ENCODE data around the gene NHERF1. TPM values are rescaled to one million over a fixed set of nuclear protein-coding genes. Genes with fewer than 3 reads are reported as not detected.

The NHERF1 gene
- total and polyA plus RNA-seq, 9 of the 15 experiments (the other 6 are each of a cell fraction or from before 2014, with no cell fraction given), result 11.4 to 79.9 (median 36.9) TPM

- TF ChIP-seq REST (IDR thresholded peaks at IDR 0.05; ENCODE audit: borderline replicate concordance) (peak; percentile 70; the same call in 1 of the 2 replicates), REST (CRISPR knock-in tag; IDR thresholded peaks at IDR 0.05; ENCODE audit: low read depth) (no peak), KDM2B (CRISPR knock-in tag; IDR thresholded peaks at IDR 0.05) (no peak), CXXC5 (CRISPR knock-in tag; IDR thresholded peaks at IDR 0.05) (0 out of 2 replicates have a peak, but pooled peaks have one; percentile 21), NFATC3 (IDR thresholded peaks at IDR 0.05) (no peak), RAD21 (CRISPR knock-in tag; conservative IDR thresholded peaks at IDR 0.05 in 1 of 2, IDR thresholded peaks at IDR 0.05 in 1 of 2) (peak; percentile 80 to 81), JUN (IDR thresholded peaks at IDR 0.05; ENCODE audit: borderline replicate concordance, low read depth, low read length) (no peak), JUN (CRISPR knock-in tag; IDR thresholded peaks at IDR 0.05; ENCODE audit: borderline replicate concordance) (no peak), MCM5 (IDR thresholded peaks at IDR 0.05; ENCODE audit: low read depth) (no peak), ZNF780A (CRISPR knock-in tag; IDR thresholded peaks at IDR 0.05) (no peak), HNRNPUL1 (IDR thresholded peaks at IDR 0.05; ENCODE audit: low read length) (no peak), BRD9 (IDR thresholded peaks at IDR 0.05; ENCODE audit: low read depth, partially characterized antibody) (no peak), RFX7 (CRISPR knock-in tag; IDR thresholded peaks at IDR 0.05) (no peak), POLR2AphosphoS5 (IDR thresholded peaks at IDR 0.05; ENCODE audit: control insufficient read depth, insufficient read depth, low read depth, low read length) (no peak), ZNF766 (CRISPR knock-in tag; conservative IDR thresholded peaks at IDR 0.05) (no peak), PTBP1 (IDR thresholded peaks at IDR 0.05; ENCODE audit: low read depth, low read length) (no peak)
- TF ChIP-seq, protein P1, sequence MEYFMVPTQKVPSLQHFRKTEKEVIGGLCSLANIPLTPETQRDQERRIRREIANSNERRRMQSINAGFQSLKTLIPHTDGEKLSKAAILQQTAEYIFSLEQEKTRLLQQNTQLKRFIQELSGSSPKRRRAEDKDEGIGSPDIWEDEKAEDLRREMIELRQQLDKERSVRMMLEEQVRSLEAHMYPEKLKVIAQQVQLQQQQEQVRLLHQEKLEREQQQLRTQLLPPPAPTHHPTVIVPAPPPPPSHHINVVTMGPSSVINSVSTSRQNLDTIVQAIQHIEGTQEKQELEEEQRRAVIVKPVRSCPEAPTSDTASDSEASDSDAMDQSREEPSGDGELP (CRISPR knock-in tag; IDR thresholded peaks at IDR 0.05; ENCODE audit: borderline replicate concordance), result 0 out of 2 replicates have a peak, but pooled peaks have one; percentile 10
- TF ChIP-seq, protein P2, sequence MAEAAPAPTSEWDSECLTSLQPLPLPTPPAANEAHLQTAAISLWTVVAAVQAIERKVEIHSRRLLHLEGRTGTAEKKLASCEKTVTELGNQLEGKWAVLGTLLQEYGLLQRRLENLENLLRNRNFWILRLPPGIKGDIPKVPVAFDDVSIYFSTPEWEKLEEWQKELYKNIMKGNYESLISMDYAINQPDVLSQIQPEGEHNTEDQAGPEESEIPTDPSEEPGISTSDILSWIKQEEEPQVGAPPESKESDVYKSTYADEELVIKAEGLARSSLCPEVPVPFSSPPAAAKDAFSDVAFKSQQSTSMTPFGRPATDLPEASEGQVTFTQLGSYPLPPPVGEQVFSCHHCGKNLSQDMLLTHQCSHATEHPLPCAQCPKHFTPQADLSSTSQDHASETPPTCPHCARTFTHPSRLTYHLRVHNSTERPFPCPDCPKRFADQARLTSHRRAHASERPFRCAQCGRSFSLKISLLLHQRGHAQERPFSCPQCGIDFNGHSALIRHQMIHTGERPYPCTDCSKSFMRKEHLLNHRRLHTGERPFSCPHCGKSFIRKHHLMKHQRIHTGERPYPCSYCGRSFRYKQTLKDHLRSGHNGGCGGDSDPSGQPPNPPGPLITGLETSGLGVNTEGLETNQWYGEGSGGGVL (CRISPR knock-in tag; IDR thresholded peaks at IDR 0.05), result no peak
Observed at GRCh38 chr17:74736513-74737298, 11.7 kb upstream of the NHERF1 start, which contains the start of gene RAB37 (continued).
